GM23338 (cell line): ENCODE measurements around the gene NRG3. TPM values are rescaled to one million over a fixed set of nuclear protein-coding genes. Genes with fewer than 3 reads are reported as not detected.

ENCODE experiments used
- ATAC-seq: fragments of 200-7000 bp; cut with Tn5 transposase; 3 replicates; pipeline ENCODE4 v1.9.1; 2020
- DNase-seq: peaks from one replicate; pipeline ENCODE4 v3.0.0-alpha.2; 2015; ENCODE audit warnings: low spot score
- H2AFZ ChIP-seq: fragments of 200-600 bp; sonication (generic); 2 replicates; pipeline ENCODE4 v1.8.0; 2016; ENCODE audit warnings: antibody characterized with exemption, mild to moderate bottlenecking, moderate library complexity
- H3F3A ChIP-seq: fragments of 200-600 bp; sonication (generic); replicated peaks from 2 replicates; pipeline ENCODE4 v1.8.0; 2017; ENCODE audit warnings: antibody characterized with exemption, mixed run types, low read depth
- H3K27ac ChIP-seq: fragments of 200-600 bp; sonication (generic); 2 replicates; pipeline ENCODE4 v1.6.1; 2016; ENCODE audit warnings: low read depth
- H3K27me3 ChIP-seq: fragments of 200-600 bp; sonication (generic); 2 replicates; pipeline ENCODE4 v1.8.0; 2016; ENCODE audit warnings: mild to moderate bottlenecking, mixed run types, moderate library complexity; ENCODE audit not compliant: insufficient read depth
- H3K36me3 ChIP-seq: fragments of 200-600 bp; sonication (generic); 2 replicates; pipeline ENCODE4 v1.8.0; 2016; ENCODE audit warnings: mild to moderate bottlenecking; ENCODE audit not compliant: insufficient read depth
- H3K4me1 ChIP-seq: fragments of 200-600 bp; sonication (generic); 2 replicates; pipeline ENCODE4 v1.8.0; 2016; ENCODE audit warnings: mild to moderate bottlenecking, moderate library complexity; ENCODE audit not compliant: insufficient read depth
- H3K4me2 ChIP-seq: fragments of 200-600 bp; sonication (generic); 2 replicates; pipeline ENCODE4 v1.7.1; 2017; ENCODE audit warnings: mixed run types
- H3K4me3 ChIP-seq: fragments of 200-600 bp; sonication (generic); 2 replicates; pipeline ENCODE4 v1.6.1; 2016; ENCODE audit warnings: mixed run types
- H3K79me2 ChIP-seq: fragments of 200-600 bp; sonication (generic); replicated peaks from 2 replicates; pipeline ENCODE4 v1.8.0; 2017; ENCODE audit warnings: mild to moderate bottlenecking; ENCODE audit not compliant: insufficient read depth
- H3K9me2 ChIP-seq: fragments of 200-600 bp; sonication (generic); 2 replicates; pipeline ENCODE4 v1.8.0; 2017; ENCODE audit not compliant: insufficient read depth
- H4K20me1 ChIP-seq: fragments of 200-600 bp; sonication (generic); replicated peaks from 2 replicates; pipeline ENCODE4 v1.8.0; 2017; ENCODE audit warnings: mild to moderate bottlenecking; ENCODE audit not compliant: insufficient read depth
- H3K27ac Mint-ChIP-seq: 2 replicates; pipeline ENCODE4 v1.8.0; 2020; ENCODE audit warnings: inconsistent platforms, mild to moderate bottlenecking, moderate library complexity, mixed read lengths
- H3K27me3 Mint-ChIP-seq: 3 replicates; pipeline ENCODE4 v1.8.0; 2022; ENCODE audit warnings: low read depth, mild to moderate bottlenecking, moderate library complexity, mixed read lengths, inconsistent platforms; ENCODE audit not compliant: insufficient read depth, poor library complexity
- H3K36me3 Mint-ChIP-seq: 3 replicates; pipeline ENCODE4 v1.8.0; 2021; ENCODE audit warnings: low read depth, mild to moderate bottlenecking, inconsistent platforms, moderate library complexity, mixed read lengths
- H3K4me1 Mint-ChIP-seq: 3 replicates; pipeline ENCODE4 v1.8.0; 2020; ENCODE audit warnings: mild to moderate bottlenecking, inconsistent platforms, mixed read lengths
- H3K4me3 Mint-ChIP-seq: 3 replicates; pipeline ENCODE4 v1.8.0; 2021; ENCODE audit warnings: moderate library complexity, mild to moderate bottlenecking, inconsistent platforms, mixed read lengths
- H3K9me3 Mint-ChIP-seq: 3 replicates; pipeline ENCODE4 v1.8.0; 2020; ENCODE audit warnings: moderate library complexity, mild to moderate bottlenecking, inconsistent platforms, mixed read lengths
- EZH2 ChIP-seq: fragments of 200-600 bp; sonication (generic); IDR thresholded peaks from one replicate; pipeline ENCODE4 v1.8.0; 2017; ENCODE audit warnings: antibody characterized with exemption, mild to moderate bottlenecking, low read depth; ENCODE audit not compliant: unreplicated experiment
- JUNB ChIP-seq: IDR thresholded peaks from one replicate; pipeline ENCODE4 v1.6.1; 2016; ENCODE audit warnings: antibody characterized with exemption; ENCODE audit not compliant: unreplicated experiment
- NANOG ChIP-seq: IDR thresholded peaks from 2 replicates; pipeline ENCODE4 v1.6.1; 2016; ENCODE audit warnings: antibody characterized with exemption, borderline replicate concordance
- polyA plus RNA-seq: library from polyadenylated mRNA; unstranded; fragments of >200 nt; fragmentation: Nextera tagmentation; extraction: Ambion mirVana; gene quantifications from 2 replicates; pipeline ENCODE4 v1.2.1, GENCODE V29; 2016
- total RNA-seq: library from RNA; depleted of rRNA; stranded (reverse); fragments of >200 nt; shearing (Covaris generic); gene quantifications from 2 replicates; pipeline ENCODE4 v1.2.3, GENCODE V29; 2014
- TF ChIP-seq, protein P1 (sequence below), 2 experiments: fragments of 200-600 bp in 1 of 2; sonication (generic) in 1 of 2; conservative IDR thresholded peaks; 2 replicates each; pipeline versions ENCODE4 v1.5.1 to v1.6.1; 2016 to 2017; ENCODE audit warnings: antibody characterized with exemption in 2 of 2, low read depth in 2 of 2, mild to moderate bottlenecking in 2 of 2, moderate library complexity in 1 of 2
- TF ChIP-seq, protein P2 (sequence below): IDR thresholded peaks from 2 replicates; pipeline ENCODE4 v1.6.1; 2016; ENCODE audit warnings: antibody characterized with exemption
- TF ChIP-seq, protein P3 (sequence below): fragments of 250-450 bp; sonication (Bioruptor Pico); IDR thresholded peaks from 2 replicates; pipeline ENCODE4 v1.5.0; 2020; ENCODE audit warnings: mild to moderate bottlenecking, moderate library complexity

The NRG3 gene
- total and polyA plus RNA-seq, 2 experiments from 2014 or later, result 1.9 to 3.9 TPM

DNA sequence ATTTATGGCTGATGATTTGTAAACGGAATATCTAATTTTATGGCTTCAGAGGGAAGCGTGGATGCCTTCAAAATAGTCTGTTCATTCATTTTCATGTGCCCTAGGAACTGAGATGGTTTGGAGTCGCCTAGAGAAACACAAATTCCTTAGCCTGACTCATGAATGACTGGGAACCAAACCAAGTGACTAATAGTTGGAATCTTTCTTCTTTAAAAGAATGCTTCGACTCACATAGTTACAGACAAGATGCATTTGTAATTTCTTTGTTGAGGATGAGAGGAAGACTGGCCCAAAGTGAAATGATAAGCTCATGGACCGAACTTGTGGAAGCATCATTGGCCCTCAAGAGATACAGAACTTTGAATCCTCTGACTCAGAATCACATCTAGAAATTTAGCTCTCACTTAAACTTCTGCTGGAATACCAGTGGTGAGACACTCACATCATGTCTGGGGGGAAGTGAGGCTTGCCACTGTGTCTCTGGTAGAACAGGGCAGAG lies 1107.2 kb downstream of the NRG3 start (continued):
- TF ChIP-seq, protein P1, sequence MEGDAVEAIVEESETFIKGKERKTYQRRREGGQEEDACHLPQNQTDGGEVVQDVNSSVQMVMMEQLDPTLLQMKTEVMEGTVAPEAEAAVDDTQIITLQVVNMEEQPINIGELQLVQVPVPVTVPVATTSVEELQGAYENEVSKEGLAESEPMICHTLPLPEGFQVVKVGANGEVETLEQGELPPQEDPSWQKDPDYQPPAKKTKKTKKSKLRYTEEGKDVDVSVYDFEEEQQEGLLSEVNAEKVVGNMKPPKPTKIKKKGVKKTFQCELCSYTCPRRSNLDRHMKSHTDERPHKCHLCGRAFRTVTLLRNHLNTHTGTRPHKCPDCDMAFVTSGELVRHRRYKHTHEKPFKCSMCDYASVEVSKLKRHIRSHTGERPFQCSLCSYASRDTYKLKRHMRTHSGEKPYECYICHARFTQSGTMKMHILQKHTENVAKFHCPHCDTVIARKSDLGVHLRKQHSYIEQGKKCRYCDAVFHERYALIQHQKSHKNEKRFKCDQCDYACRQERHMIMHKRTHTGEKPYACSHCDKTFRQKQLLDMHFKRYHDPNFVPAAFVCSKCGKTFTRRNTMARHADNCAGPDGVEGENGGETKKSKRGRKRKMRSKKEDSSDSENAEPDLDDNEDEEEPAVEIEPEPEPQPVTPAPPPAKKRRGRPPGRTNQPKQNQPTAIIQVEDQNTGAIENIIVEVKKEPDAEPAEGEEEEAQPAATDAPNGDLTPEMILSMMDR (conservative IDR thresholded peaks at IDR 0.05; ENCODE audit: low read depth in 2 of 2), result no peak
- no peak for TF ChIP-seq JUNB
- TF ChIP-seq, protein P2, sequence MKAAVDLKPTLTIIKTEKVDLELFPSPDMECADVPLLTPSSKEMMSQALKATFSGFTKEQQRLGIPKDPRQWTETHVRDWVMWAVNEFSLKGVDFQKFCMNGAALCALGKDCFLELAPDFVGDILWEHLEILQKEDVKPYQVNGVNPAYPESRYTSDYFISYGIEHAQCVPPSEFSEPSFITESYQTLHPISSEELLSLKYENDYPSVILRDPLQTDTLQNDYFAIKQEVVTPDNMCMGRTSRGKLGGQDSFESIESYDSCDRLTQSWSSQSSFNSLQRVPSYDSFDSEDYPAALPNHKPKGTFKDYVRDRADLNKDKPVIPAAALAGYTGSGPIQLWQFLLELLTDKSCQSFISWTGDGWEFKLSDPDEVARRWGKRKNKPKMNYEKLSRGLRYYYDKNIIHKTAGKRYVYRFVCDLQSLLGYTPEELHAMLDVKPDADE, result no peak
- TF ChIP-seq, protein P3, sequence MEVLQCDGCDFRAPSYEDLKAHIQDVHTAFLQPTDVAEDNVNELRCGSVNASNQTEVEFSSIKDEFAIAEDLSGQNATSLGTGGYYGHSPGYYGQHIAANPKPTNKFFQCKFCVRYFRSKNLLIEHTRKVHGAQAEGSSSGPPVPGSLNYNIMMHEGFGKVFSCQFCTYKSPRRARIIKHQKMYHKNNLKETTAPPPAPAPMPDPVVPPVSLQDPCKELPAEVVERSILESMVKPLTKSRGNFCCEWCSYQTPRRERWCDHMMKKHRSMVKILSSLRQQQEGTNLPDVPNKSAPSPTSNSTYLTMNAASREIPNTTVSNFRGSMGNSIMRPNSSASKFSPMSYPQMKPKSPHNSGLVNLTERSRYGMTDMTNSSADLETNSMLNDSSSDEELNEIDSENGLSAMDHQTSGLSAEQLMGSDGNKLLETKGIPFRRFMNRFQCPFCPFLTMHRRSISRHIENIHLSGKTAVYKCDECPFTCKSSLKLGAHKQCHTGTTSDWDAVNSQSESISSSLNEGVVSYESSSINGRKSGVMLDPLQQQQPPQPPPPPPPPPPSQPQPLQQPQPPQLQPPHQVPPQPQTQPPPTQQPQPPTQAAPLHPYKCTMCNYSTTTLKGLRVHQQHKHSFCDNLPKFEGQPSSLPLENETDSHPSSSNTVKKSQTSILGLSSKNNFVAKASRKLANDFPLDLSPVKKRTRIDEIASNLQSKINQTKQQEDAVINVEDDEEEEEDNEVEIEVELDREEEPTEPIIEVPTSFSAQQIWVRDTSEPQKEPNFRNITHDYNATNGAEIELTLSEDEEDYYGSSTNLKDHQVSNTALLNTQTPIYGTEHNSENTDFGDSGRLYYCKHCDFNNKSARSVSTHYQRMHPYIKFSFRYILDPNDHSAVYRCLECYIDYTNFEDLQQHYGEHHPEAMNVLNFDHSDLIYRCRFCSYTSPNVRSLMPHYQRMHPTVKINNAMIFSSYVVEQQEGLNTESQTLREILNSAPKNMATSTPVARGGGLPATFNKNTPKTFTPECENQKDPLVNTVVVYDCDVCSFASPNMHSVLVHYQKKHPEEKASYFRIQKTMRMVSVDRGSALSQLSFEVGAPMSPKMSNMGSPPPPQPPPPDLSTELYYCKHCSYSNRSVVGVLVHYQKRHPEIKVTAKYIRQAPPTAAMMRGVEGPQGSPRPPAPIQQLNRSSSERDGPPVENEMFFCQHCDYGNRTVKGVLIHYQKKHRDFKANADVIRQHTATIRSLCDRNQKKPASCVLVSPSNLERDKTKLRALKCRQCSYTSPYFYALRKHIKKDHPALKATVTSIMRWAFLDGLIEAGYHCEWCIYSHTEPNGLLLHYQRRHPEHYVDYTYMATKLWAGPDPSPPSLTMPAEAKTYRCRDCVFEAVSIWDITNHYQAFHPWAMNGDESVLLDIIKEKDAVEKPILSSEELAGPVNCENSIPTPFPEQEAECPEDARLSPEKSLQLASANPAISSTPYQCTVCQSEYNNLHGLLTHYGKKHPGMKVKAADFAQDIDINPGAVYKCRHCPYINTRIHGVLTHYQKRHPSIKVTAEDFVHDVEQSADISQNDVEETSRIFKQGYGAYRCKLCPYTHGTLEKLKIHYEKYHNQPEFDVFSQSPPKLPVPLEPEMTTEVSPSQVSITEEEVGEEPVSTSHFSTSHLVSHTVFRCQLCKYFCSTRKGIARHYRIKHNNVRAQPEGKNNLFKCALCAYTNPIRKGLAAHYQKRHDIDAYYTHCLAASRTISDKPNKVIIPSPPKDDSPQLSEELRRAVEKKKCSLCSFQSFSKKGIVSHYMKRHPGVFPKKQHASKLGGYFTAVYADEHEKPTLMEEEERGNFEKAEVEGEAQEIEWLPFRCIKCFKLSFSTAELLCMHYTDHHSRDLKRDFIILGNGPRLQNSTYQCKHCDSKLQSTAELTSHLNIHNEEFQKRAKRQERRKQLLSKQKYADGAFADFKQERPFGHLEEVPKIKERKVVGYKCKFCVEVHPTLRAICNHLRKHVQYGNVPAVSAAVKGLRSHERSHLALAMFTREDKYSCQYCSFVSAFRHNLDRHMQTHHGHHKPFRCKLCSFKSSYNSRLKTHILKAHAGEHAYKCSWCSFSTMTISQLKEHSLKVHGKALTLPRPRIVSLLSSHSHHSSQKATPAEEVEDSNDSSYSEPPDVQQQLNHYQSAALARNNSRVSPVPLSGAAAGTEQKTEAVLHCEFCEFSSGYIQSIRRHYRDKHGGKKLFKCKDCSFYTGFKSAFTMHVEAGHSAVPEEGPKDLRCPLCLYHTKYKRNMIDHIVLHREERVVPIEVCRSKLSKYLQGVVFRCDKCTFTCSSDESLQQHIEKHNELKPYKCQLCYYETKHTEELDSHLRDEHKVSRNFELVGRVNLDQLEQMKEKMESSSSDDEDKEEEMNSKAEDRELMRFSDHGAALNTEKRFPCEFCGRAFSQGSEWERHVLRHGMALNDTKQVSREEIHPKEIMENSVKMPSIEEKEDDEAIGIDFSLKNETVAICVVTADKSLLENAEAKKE, result no peak

DNA sequence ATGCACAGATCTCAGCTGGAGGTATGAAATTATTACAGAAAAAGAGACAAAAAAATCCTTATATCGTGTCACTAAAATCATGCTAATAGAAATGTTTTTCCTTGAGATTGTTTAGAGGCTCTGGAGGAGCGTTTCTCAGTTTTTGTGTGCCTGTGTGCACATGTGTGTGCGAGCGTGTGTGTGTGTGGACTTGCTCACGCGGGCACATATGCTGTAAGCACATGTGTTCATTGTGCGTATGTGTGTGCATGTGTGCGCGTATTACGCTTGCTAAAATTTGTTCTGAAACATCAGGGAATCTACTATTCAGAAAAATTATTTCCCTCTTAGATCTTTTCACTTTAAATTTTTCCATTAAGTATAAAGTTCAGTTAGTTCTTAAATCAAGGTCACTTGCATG lies 1111.2 kb downstream of the NRG3 start:
- Histone ChIP-seq H3K27ac (no peak overlapping the region), H3K27me3 (no peaks in the 10 kb centered on the region), H3K36me3 (no peaks in the 10 kb centered on the region), H3K79me2 (no peaks in the 10 kb centered on the region), H3K4me3 (no peak overlapping the region), H4K20me1 (no peaks in the 10 kb centered on the region), H3K4me1 (no peaks in the 10 kb centered on the region), H3K9me2 (0 out of 2 replicates have a peak, but pooled peaks cover 2% of the 10 kb centered on the region), H3K4me2 (no peak overlapping the region), H2AFZ (no peak overlapping the region), H3F3A (no peaks in the 10 kb centered on the region)
- no peak overlapping the region for H3K27ac Mint-ChIP-seq
- DNase-seq (no peak), ATAC-seq (no peak)
- H3K4me1 Mint-ChIP-seq, result no peaks in the 10 kb centered on the region; the same call in 2 of the 3 replicates
- no peaks in the 10 kb centered on the region for H3K9me3 Mint-ChIP-seq
- peaks cover 2% of the 10 kb centered on the region for H3K27me3 Mint-ChIP-seq
- H3K4me3 Mint-ChIP-seq, result no peak overlapping the region
- H3K36me3 Mint-ChIP-seq, result no peaks in the 10 kb centered on the region
- TF ChIP-seq EZH2 (no peak), NANOG (no peak), JUNB (no peak)
- TF ChIP-seq, protein P3, result no peak
